Pancreas (tissue), 10 donors: ENCODE results near the gene RAC2. TPM values are rescaled to one million over a fixed set of nuclear protein-coding genes. Genes with fewer than 3 reads are reported as not detected.
A peak's percentile ranks its signal among the peaks of the same experiment; 100 is the strongest.

ENCODE experiments used
- ATAC-seq, 4 donors: fragments of 200-7000 bp; cut with Tn5 transposase; one replicate each; pipeline versions ENCODE4 v1.8.0 to v1.9.1; 2020; ENCODE audit warnings: mild to moderate bottlenecking in 4 of 4, moderate library complexity in 4 of 4
- DNase-seq, 6 donors: peaks; one replicate each; pipeline ENCODE4 v3.0.0-alpha.2; 2020
- FAIRE-seq: peaks from 2 replicates; lab custom pipeline; 2012; peaks lifted over from hg19 to GRCh38; lab: Jason Lieb, UNC
- H3K27ac ChIP-seq, 4 donors: fragments of 200-600 bp; sonication (generic); 1 replicate in 3 of 4; 2 replicates in 1 of 4; pipeline versions ENCODE4 v1.5.0 to v1.8.0; 2020
- H3K27me3 ChIP-seq, 4 donors: fragments of 200-600 bp; one replicate each; pipeline ENCODE4 v1.8.0; 2021
- H3K36me3 ChIP-seq, 3 donors: fragments of 200-600 bp; sonication (generic) in 1 of 3; one replicate each; pipeline versions ENCODE4 v1.5.0 to v1.8.0; 2020 to 2021
- H3K4me1 ChIP-seq, 3 donors: fragments of 200-600 bp; one replicate each; pipeline ENCODE4 v1.8.0; 2021
- H3K4me3 ChIP-seq, 4 donors: fragments of 200-600 bp; sonication (generic) in 2 of 4; one replicate each; pipeline versions ENCODE4 v1.5.0 to v1.8.0; 2020 to 2021
- H3K9me3 ChIP-seq, 4 donors: fragments of 200-600 bp; one replicate each; pipeline ENCODE4 v1.8.0; 2021
- CTCF ChIP-seq, 4 donors: fragments of 200-600 bp; sonication (generic) in 3 of 4; IDR thresholded peaks; one replicate each; pipeline versions ENCODE4 v1.5.0 to v1.8.0; 2021; ENCODE audit warnings: antibody characterized with exemption in 4 of 4
- WGBS, 2 donors: extraction: QIAGEN DNeasy Blood & Tissue Kit; methylation state at CpG; one replicate each; pipeline ENCODE4 v1.1.7; 2013; 5-methylcytosine and 5-hydroxymethylcytosine counted together
- intact Hi-C, 3 donors: fragments of 100-400 bp; cut with DNase I; formaldehyde crosslinking; loops; one replicate each; pipeline versions ENCODE4 v1.11.1 to v1.14.2; 2022
- polyA plus RNA-seq, 2 donors: library from polyadenylated mRNA; stranded (reverse); fragments of 200-250 nt; gene quantifications; one replicate each; pipeline ENCODE4 v1.2.3, GENCODE V29; 2013
- total RNA-seq, 6 donors: library from RNA; stranded (reverse); fragmentation: NEBNext Ultra II Directional in 4 of 6; extraction: Animal tissue kit (Norgen Biotek cat#: 25700) in 4 of 6; gene quantifications; one replicate each; pipeline versions ENCODE4 v1.2.1 to v1.2.4, GENCODE V29; 2021 to 2023
- donor health status: healthy with polysubstance abuse.
- donor health status: DM: no; HTN: no; CAD: no; lungs with moderate emphysema.
- donor health status: DM: no; HTN: no; CAD: no.
- donor health status: control.
- donor health status: control.
- donor health status: Bipolar disorder and iron deficiency.
- donor health status: DM: yes; HTN: yes; CAD: no.
- donor health status: DM: no; HTN: no; CAD: no.
- donor health status: DM: no; HTN: no; CAD: no.
- donor health status: DM: yes; HTN: yes; CAD: no.

The RAC2 gene
- total and polyA plus RNA-seq, 8 donors, result 0.91 to 12.8 (median 3.0) TPM

GRCh38 chr22:37228106-37229011 lies 15.7 kb downstream of the RAC2 start:
- no peak for TF ChIP-seq CTCF (IDR thresholded peaks at IDR 0.05)
- Histone ChIP-seq H3K4me1 (peaks cover 0 to 5% (median 3%) of the 10 kb centered on the region in 3 donors), H3K27me3 (no peaks in the 10 kb centered on the region), H3K9me3 (no peaks in the 10 kb centered on the region), H3K36me3 (no peaks in the 10 kb centered on the region), H3K4me3 (no peak overlapping the region), H3K27ac (no peak overlapping the region)
- intact Hi-C loops, result no loop called here
- 78 to 79% methylated on average over 20 of the region's 20 CpGs for WGBS, 2 donors
- no peak for DNase-seq
- ATAC-seq, result peak in 2 of 4 donors; percentile 32 to 48
- FAIRE-seq, result no peak

GRCh38 chr22:37226514-37226913 lies 17.6 kb downstream of the RAC2 start:
- Histone ChIP-seq H3K27ac (no peak overlapping the region), H3K9me3 (no peaks in the 10 kb centered on the region), H3K4me3 (no peak overlapping the region), H3K4me1 (peaks cover 0 to 5% (median 3%) of the 10 kb centered on the region in 3 donors), H3K36me3 (no peaks in the 10 kb centered on the region), H3K27me3 (no peaks in the 10 kb centered on the region)
- 87 to 92% methylated on average over 14 of the region's 14 CpGs for WGBS, 2 donors
- DNase-seq (no peak), ATAC-seq (no peak), FAIRE-seq (no peak)
- TF ChIP-seq CTCF (IDR thresholded peaks at IDR 0.05), result no peak
- intact Hi-C loops, result no loop called here

GRCh38 chr22:37226087-37226486 lies 18.0 kb downstream of the RAC2 start:
- WGBS, 2 donors, result 78 to 92% methylated on average over 4 of the region's 4 CpGs
- Histone ChIP-seq H3K4me3 (no peak overlapping the region), H3K27me3 (no peaks in the 10 kb centered on the region), H3K36me3 (no peaks in the 10 kb centered on the region), H3K27ac (no peak overlapping the region), H3K4me1 (peaks cover 0 to 5% (median 3%) of the 10 kb centered on the region in 3 donors), H3K9me3 (no peaks in the 10 kb centered on the region)
- FAIRE-seq, result no peak
- no peak for ATAC-seq
- intact Hi-C loops, result no loop called here
- DNase-seq, result no peak
- no peak for TF ChIP-seq CTCF (IDR thresholded peaks at IDR 0.05)

DNA sequence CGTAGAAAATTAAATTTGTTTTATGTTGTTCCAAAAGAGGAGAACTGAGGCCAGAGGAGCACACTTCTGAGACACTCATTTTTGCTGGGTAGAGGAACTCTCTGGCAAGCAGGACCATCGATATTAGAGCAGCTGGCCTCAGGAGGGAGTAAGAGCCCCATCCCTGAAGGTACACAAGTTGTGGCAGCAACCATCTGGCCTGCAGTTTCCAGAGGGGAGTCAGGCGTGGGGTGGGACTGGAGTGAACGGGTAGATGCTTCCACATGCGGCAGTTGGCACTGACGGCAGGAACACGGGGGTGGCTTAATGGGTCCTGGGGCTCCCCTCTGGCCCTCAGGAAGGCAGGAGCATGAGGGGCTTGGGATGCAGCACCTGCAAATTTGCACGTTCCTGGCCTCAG lies 18.6 kb downstream of the RAC2 start:
- Histone ChIP-seq H3K9me3 (no peaks in the 10 kb centered on the region), H3K27ac (no peak overlapping the region), H3K4me3 (no peak overlapping the region), H3K36me3 (no peaks in the 10 kb centered on the region), H3K4me1 (peaks cover 0 to 3% (median 0%) of the 10 kb centered on the region in 3 donors), H3K27me3 (no peaks in the 10 kb centered on the region)
- DNase-seq (no peak), FAIRE-seq (no peak), ATAC-seq (no peak)
- TF ChIP-seq CTCF (IDR thresholded peaks at IDR 0.05), result no peak
- 68 to 75% methylated on average over 8 of the region's 8 CpGs for WGBS, 2 donors
- intact Hi-C loops, result no loop called here
